HL-60/S4 (cell line): ENCODE results near the gene DLGAP4.

ENCODE experiments used
- in situ Hi-C: fragments of 300-500 bp; cut with MboI; formaldehyde crosslinking; loops from 2 replicates; pipeline ENCODE4 v1.14.3; 2022; ENCODE audit warnings: low sequenced_read_pairs

Gene DLGAP4

DNA sequence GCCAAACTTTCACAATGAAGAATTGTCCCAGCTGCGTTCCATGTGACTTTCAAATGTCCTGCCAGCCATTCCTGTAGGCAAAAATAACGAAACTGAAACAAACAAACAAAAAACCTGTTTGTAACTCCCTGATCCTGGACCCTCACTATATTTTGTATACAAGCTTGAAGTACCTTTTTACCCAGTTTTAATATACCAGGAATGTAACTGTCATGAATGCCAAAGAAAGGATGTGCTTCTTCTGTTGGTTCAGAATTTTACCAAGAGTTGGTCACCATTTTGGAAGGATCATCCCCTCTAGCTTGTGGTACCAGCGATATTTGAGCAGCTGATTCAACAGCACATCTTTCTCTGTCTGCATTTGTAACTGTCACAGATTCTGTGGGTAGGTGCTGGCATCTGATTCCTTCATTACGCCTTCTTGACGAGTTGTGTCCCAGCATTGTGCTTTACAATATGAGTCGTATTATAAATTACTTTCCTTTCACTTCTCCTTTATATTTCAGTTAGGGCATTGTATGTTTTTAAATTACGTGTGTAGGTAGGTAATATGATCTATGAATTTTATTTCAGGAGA is 93.9 kb downstream of the DLGAP4 start:
- in situ Hi-C loops, result no loop called here

DNA sequence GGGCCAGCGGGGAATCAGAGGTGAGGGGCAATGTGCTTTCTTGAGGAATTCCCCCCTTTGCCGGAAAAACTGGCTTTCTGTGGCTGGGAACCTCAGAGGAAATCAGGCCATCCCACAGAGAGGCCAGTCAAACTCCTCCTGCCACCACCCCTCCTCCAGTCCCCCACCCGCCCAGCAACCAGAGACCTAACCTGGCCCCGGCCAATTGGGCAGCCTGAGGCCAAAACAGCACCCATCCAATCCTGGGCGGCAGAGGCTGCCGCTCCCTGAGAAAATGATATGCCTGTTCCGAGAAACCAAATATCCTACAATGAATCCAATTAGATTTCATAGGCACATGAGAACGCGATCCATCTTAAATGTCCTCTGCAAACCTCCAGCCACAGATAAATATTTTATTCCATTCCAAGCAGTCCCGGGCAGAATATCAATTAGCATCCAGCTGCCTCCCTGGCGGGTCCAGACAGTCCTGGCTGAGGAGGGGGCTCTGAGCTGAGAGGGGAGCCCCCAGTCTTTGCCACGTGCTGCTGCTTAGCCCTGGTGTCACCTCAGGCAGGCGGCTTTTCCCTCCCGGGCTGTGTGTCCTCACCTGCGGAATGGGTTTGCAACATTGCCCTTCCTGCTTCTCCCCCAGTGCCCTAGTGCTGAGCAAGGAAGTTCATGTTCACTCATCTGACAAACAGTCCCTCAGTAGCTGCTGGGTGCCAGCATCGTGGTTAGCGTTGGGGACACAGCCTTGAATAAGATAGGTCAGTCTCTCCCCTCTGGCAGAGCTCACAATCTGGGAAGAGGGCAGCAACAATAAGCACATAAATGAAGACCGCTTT is 95.0 kb downstream of the DLGAP4 start:
- in situ Hi-C loops, result no loop called here

DNA sequence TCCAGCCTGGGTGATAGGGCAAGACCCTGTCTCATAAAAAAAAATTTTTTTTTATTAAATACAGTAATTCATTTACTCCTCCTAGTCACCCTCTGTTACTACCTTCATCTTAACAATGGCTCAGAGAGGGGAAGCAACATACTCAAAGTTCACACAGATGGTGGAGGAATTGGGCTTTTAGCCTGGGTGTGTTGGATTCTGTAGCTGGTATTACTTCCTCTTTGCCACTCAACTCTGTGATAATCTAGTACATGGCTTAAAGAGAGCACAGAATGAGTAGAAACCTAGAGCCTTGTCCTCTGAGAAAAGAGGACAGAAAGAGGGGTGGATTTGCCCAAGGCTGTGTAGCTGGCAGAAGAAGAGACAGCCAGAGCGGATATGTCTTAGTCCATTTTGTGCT is 96.6 kb downstream of the DLGAP4 start:
- in situ Hi-C loops, result no loop called here

DNA sequence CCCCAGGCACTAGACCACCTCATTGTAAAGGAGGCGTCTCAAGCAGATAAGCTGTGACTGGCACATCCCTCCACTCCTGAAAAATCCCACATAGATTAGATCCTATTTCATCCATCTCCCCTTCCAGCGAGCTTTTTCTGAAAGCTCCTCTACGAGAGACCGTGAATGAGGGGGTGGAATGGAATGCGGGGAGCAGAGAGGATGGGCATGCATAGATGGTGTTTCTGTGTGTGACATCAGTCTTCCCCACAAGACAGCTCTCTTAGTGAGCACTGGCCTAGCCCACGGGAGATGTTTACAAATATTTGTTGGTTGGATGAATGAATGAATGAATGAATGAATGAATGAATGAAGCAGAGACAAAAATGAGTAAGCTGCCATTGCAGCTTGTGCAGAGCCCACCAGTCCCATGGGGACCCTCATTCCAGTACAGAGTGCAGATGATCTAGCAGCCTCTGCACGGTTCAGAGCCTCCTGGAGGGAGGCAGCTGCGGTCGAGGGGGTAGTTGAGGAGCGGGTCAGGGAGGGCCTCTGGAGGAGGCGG is 98.4 kb downstream of the DLGAP4 start:
- in situ Hi-C loops, result no loop called here

DNA sequence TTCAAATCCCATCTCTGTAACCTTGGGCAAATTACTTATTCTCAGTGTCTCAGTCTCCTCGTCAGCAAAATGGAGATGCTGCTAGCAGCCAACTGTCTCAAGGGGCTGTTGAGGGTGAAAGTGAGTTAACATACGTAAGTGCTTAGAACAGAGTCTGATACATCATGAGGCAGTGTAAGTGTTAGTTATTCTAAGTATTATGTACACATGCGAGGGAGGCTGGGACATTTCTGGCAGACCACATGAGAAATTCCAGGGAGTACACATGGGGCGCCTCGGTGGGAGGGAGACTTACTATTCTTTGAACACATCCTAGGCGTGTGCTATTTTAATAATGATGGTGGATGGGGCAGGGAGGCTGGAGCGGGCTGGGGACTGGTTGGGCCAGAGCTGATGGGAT is 99.1 kb downstream of the DLGAP4 start:
- in situ Hi-C loops, result no loop called here

DNA sequence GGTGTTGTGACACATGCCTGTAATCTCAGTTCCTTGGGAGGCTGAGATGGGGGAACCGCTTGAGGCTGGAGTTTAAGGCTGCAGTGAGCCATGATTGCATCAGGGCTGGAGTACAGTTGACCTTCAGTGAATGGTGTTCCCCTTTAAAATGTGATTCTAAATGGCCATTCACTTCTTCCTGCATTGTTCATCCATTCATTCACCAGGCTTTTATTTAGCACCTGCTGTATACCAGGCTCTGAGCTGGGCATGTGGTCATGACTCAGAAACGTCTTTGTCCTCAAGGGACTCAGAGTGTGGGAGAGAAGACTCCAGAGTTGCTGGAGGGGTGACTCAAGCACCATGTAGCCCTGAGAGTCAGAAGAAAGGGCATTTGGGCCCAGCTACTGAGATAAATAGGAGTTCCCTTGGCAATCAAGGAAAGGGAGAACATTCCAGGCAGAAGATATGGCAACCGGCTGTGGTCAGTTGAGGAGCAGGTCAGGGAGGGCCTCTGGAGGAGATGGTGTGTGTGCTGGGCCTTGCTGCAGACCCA is 101.1 kb downstream of the DLGAP4 start:
- in situ Hi-C loops, result no loop called here

DNA sequence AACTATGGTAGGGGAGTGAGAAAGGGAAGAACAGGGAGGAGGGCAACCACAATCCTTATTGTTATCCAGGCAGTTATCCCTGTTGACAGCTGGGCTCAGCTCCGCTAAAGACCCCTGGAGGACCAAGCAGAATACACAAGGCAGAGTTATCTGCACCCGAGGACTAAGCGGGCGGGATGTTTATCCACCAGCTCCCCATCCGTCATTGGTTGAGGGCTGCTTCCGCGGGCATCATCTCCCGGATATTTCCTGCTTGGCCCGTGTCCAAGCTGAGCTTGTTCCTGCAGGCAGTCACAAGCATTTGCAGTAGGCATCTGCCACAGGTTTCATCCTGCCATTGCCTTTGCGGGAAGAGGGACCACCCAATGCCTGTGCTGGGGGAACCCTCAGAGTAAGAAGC is 102.1 kb downstream of the DLGAP4 start:
- in situ Hi-C loops, result no loop called here

DNA sequence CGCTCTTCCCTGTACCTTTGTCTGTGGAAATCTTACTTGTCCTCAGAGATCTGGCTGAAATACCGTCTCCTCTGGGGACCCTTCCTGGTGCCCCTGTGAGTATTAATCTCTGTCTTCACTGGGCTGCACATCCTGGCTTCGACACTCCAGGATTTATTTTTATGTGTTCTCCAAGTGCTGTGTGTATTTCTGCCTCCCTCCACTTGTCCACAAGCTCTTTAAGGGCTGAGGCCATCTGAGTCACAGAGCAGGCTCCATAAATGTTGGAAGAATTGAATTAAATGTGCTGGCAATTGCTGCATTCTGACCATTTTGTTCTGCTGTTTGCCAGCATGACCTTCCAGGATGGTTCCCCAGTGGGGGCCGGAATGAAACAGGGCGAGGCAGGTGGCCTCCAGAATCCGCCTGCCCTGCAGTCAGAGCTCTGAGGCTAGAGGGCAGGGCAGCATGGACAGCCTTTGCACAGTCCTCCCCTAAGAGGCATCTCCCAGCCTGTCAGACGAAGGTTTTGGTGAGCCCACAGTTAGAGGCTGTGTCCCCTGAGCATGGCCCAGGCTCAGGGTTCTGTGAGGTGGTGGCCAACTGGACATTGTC is 105.8 kb downstream of the DLGAP4 start:
- in situ Hi-C loops, result no loop called here

DNA sequence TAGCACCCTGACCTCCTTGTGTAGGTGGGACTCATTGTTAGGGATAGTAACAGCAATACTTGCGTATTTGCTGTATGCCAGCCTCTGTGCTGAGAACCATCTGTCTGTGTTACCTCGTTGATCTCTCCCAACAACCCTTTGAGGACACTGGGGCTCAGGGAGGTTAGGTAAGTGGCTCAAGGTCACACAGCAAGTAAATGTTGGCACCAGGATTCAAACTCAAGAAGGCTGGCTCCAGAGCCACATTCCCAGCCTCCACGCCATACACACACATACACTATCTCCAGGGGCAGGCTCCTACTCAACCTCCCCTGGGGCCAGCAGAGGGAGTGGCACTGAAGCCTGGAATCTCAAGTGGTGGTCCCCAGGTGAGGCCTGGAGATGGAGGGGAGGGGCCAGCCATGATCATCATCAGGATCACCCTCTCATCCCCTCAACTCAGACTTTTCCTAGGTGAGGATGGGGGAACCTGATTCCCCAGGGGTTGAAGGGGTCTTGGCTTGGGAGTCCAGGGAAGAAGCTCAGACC is 109.4 kb downstream of the DLGAP4 start:
- in situ Hi-C loops, result no loop called here

DNA sequence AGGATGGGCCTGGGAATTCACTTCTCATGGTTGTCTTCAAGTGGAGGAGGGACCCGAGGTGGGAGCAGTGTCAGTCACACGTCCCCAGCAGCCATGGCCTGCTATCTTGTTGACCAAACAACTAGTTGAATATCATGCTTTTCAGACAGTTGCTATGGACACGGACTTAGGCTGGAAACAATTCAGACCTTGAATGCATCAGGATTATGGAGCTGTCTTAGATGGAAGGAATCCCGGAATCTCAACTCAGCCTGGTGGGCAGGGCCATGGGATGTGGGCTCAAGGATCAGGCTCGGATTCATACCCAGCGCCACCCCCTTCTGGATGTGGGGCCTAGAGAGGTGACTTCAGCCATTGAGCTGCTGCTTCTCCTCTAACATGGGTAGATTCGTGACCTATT is 112.6 kb downstream of the DLGAP4 start:
- in situ Hi-C loops, result no loop called here

DNA sequence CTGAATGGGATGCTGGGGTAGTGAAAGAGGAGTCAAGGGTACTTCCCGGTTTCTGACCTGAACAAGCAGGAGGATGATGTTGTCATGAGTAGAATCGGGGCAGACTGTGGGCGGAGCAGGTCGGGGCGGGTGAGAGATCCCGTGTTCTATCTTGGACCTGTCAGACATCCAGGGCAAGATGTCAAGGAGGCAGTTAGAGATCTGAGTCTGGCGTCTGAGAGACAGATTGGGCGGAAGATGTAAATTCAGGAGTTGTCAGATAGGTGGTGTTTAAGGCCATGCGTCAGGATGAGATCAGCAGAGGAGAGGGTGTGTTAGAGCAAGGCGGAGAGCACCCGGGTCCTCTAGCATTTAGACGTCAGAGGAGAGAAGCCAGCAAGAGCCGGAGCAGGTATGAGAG is 115.5 kb downstream of the DLGAP4 start:
- in situ Hi-C loops, result no loop called here

DNA sequence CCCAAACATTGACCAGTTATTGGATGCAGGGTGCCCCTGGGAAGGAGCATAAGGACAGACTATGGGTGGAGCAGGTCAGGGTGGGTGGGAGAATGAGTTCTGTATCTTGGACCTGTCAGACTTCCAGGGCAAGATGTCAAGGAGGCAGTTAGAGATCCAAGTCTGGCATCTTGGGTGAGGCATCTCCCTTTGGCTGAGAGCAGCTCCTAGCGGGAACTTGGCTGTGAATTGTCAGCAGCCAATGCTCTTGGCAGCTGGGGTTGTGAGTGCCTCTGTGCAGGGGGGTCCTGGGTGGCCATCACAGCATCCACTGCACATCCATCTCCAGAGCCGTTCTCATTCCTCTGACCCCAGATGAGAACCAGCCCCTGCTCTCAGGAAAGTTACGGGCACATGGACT is 118.2 kb downstream of the DLGAP4 start:
- in situ Hi-C loops, result no loop called here

DNA sequence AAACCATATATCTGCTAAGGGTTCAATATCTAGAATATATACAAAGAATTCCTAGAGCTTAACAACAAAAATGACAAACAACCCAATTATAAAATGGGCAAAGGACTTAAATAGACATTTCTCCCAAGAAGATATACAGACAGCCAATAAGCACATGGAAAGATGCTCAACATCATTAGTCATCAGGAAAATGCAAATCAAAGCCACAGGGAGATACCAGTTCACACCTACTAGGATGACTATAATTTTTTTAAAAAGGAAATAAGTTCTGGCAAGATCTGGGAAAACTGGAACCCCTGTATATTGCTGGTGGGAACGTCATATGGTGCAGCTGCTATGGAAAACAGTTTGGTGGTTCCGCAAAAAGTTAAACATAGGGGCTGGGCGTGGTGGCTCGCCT is 119.0 kb downstream of the DLGAP4 start:
- in situ Hi-C loops, result loop anchor here (25.0 kb wide), 2 partner anchors 213 to 438 kb away; no protein-coding TSS in a partner anchor

DNA sequence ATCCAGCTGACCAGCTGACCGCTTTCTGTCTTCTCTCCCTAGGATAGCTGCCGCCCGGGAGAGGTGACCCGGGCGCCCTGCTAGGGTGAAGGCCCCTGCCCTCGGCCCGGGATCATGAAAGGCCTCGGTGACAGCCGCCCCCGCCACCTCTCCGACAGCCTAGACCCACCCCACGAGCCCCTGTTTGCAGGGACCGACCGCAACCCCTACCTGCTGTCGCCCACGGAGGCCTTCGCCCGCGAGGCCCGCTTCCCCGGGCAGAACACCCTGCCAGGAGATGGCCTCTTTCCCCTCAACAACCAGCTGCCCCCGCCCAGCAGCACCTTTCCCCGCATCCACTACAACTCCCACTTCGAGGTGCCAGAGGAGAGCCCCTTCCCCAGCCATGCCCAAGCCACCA is 125.5 kb downstream of the DLGAP4 start:
- in situ Hi-C loops, result loop anchor here (25.0 kb wide), 2 partner anchors 219 to 444 kb away; no protein-coding TSS in a partner anchor

DNA sequence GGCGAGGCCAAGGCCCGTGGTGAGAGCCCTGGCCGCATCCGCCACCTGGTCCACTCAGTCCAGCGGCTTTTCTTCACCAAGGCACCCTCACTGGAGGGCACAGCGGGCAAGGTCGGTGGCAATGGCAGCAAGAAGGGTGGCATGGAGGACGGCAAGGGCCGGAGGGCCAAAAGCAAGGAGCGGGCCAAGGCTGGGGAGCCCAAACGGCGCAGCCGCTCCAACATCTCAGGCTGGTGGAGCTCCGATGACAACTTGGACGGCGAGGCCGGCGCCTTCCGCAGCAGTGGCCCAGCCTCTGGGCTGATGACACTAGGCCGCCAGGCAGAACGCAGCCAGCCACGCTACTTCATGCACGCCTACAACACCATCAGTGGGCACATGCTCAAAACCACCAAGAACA is 126.0 kb downstream of the DLGAP4 start:
- in situ Hi-C loops, result loop anchor here (25.0 kb wide), 2 partner anchors 220 to 445 kb away; no protein-coding TSS in a partner anchor

DNA sequence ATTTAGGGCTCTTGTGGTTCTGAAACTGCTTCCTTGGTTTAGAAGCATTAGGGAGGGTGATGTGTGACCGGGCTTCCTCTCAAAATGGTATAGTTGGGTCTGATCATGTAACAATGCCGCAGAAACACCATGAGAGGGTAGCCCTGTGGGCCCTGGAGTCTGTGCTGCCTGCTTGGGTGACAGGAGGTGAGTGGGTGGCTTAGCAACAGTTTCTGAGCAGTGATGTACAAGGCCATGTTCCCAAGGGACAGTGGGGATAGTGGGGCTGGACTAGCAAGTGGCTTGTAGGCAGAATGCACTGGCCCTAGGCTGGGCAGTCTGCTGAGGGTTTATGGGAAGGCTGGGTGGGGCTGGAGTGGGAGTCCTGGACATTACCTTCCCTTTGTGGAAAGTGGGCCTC is 128.2 kb downstream of the DLGAP4 start:
- in situ Hi-C loops, result loop anchor here (25.0 kb wide), 2 partner anchors 222 to 447 kb away; no protein-coding TSS in a partner anchor

DNA sequence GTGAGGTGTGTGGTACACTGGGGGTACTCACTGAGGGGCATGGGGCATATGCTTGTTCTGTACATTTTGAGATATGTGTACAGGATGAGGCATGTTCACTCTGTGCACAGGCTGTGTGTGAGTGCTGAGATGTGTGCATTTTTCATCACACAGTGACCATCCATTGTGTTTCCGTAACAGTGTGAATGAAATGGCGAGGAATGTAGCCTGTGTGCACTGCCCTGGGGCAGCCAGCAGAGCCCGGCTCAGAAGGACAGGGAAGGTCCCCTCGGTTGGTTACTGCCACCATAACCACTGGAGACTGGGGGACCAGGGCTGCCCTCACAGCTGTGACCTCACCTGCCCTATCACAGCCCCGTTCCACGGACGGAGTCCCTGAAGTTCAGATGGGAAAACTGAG is 129.0 kb downstream of the DLGAP4 start:
- in situ Hi-C loops, result loop anchor here (25.0 kb wide), 2 partner anchors 223 to 448 kb away; no protein-coding TSS in a partner anchor

DNA sequence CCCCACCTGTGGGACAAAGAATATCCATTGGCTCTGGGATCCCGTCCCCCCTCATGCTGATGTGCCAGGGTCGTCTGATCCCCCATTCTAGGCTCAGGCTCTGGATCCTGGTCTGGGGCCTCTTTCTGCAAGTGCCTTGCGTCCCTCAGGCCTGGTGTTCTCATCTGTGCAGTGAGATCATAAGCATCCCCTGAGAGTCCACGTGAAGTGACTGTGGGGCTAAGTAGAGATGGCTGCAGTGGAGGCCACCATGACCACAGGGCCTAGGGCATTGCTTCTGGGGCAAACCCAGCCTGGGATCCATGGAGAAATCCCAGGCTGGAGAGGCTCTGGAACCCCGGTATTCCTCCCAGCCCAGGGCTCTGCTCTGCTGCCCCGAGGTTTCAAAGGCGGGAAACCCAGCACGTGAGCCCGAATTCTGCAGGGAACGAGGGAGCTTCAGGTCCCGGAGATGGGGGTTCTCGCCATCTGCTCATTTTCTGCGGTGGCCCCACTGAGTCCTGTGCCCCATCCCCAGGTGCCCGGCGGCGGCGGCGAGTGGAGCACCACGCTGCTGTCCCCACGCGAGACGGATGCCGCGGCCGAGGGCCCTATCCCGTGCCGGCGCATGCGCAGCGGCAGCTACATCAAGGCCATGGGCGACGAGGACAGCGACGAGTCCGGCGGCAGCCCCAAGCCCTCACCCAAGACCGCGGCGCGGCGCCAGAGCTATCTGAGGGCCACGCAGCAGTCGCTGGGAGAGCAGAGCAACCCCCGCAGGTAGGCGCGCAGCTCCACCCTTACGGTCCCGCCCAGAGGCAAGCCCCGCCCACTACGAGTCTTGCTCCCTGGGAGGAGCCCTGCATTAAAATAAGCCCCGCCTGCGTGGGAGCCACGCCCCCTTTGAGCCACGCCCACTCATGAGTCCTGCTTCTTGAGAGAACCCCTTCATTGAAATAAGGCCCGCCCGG is 129.7 kb downstream of the DLGAP4 start:
- in situ Hi-C loops, result loop anchor here (25.0 kb wide), 2 partner anchors 224 to 449 kb away; no protein-coding TSS in a partner anchor

DNA sequence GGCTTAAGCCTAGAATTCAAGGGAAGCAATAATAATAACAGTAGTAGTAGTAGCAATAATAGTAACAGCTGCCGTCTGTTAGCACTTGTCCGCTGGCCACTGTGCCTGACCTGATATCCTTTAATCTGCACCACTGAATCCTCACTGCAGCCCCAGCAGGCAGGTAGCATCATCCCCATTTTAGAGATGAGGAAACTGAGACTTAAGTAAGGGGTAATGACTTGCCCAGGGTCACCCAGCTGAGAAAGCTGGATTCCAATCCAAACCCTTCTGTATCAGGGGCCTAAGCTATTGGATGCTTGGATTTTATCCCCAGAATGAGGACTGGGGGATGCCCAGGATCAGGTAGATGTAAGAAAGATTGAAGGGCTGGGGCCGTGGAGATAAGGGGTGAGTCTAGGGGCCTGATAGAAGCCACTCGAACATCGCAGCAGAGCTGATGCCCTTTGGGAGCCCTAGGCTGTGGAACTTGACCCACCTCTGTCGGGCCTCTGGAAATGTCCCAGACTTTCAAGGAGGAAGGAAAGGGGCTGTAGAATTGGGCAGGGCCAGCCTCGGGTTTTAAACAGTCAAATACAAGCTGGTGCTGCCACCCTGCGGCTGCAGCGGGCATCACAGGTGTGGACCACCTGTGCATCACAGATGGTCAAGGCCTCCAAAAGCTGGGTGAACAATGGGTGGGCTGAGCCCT is 133.0 kb downstream of the DLGAP4 start:
- in situ Hi-C loops, result loop anchor here (25.0 kb wide), 2 partner anchors 227 to 452 kb away; no protein-coding TSS in a partner anchor
